CD14-positive monocyte (primary cell): ENCODE data around the gene EEIG1. TPM values are rescaled to one million over a fixed set of nuclear protein-coding genes. Genes with fewer than 3 reads are reported as not detected.

Experiments used
- DNase-seq, 3 donors: peaks; one replicate each; pipeline ENCODE4 v3.0.0-alpha.2; 2011 to 2022
- H2AFZ ChIP-seq: 2 replicates; pipeline ENCODE4 v1.6.0; 2012; ENCODE audit warnings: mild to moderate bottlenecking, low read depth, low read length, inconsistent platforms; ENCODE audit not compliant: insufficient read depth, poor library complexity, severe bottlenecking
- H3K27ac ChIP-seq, 2 donors: 1 replicate in 1 of 2; 2 replicates in 1 of 2; pipeline ENCODE4 v1.5.1; 2012 to 2013; ENCODE audit warnings: low read length in 2 of 2, control low read depth in 1 of 2, inconsistent platforms in 1 of 2, low read depth in 1 of 2, mild to moderate bottlenecking in 1 of 2
- H3K27me3 ChIP-seq, 2 donors: one replicate each; pipeline versions ENCODE4 v1.6.0 to v1.6.1; 2011 to 2013; ENCODE audit warnings: low read length in 2 of 2; ENCODE audit not compliant: control insufficient read depth in 2 of 2, insufficient read depth in 2 of 2
- H3K36me3 ChIP-seq, 2 donors: replicated peaks in 1 of 2; 1 replicate in 1 of 2; 2 replicates in 1 of 2; pipeline versions ENCODE4 v1.5.1 to v1.6.1; 2012 to 2013; ENCODE audit warnings: low read length in 2 of 2, control low read depth in 1 of 2, inconsistent platforms in 1 of 2, mild to moderate bottlenecking in 1 of 2; ENCODE audit not compliant: insufficient read depth in 2 of 2, control insufficient read depth in 1 of 2
- H3K4me1 ChIP-seq, 2 donors: 1 replicate in 1 of 2; 2 replicates in 1 of 2; pipeline versions ENCODE4 v1.5.1 to v1.6.1; 2012 to 2013; ENCODE audit warnings: low read length in 2 of 2, control low read depth in 1 of 2, inconsistent platforms in 1 of 2, mild to moderate bottlenecking in 1 of 2, moderate library complexity in 1 of 2; ENCODE audit not compliant: insufficient read depth in 2 of 2, control insufficient read depth in 1 of 2
- H3K4me2 ChIP-seq: replicated peaks from 2 replicates; pipeline ENCODE3; 2012; ENCODE audit warnings: low read length, moderate library complexity, mild to moderate bottlenecking; ENCODE audit not compliant: poor library complexity, severe bottlenecking; ENCODE audit errors: extremely low read depth
- H3K4me3 ChIP-seq, 3 experiments: fragments of 200-600 bp in 1 of 3; sonication (generic) in 1 of 3; replicated peaks in 1 of 3; 1 replicate in 2 of 3; 2 replicates in 1 of 3; pipeline ENCODE4 v1.5.1; 2011 to 2013; ENCODE audit warnings: low read length in 3 of 3, mild to moderate bottlenecking in 3 of 3, control low read depth in 2 of 3, low read depth in 2 of 3, inconsistent platforms in 1 of 3, moderate library complexity in 1 of 3
- H3K79me2 ChIP-seq: 2 replicates; pipeline ENCODE4 v1.6.0; 2012; ENCODE audit warnings: mild to moderate bottlenecking, control low read depth, inconsistent platforms, low read length, moderate library complexity; ENCODE audit not compliant: insufficient read depth
- H3K9ac ChIP-seq: 2 replicates; pipeline ENCODE4 v1.6.0; 2017; ENCODE audit warnings: low read length, mild to moderate bottlenecking; ENCODE audit not compliant: insufficient read depth, poor library complexity, severe bottlenecking
- H3K9me3 ChIP-seq, 2 donors: replicated peaks in 1 of 2; 1 replicate in 1 of 2; 2 replicates in 1 of 2; pipeline versions ENCODE4 v1.5.1 to v1.6.1; 2012 to 2013; ENCODE audit warnings: low read length in 2 of 2, control low read depth in 1 of 2; ENCODE audit not compliant: control insufficient read depth in 1 of 2, insufficient read depth in 1 of 2
- H4K20me1 ChIP-seq: 2 replicates; pipeline ENCODE4 v1.6.0; 2012; ENCODE audit warnings: mild to moderate bottlenecking, low read length, control low read depth, moderate library complexity; ENCODE audit not compliant: insufficient read depth
- H3K27ac Mint-ChIP-seq, 7 donors: one replicate each; pipeline ENCODE4 v1.8.0; 2020; ENCODE audit warnings: mild to moderate bottlenecking in 7 of 7, mixed read lengths in 7 of 7, moderate library complexity in 6 of 7, inconsistent platforms in 2 of 7
- H3K27me3 Mint-ChIP-seq, 3 donors: one replicate each; pipeline ENCODE4 v1.8.0; 2021 to 2022; ENCODE audit warnings: low read depth in 3 of 3, mild to moderate bottlenecking in 3 of 3, mixed read lengths in 3 of 3, moderate library complexity in 3 of 3, inconsistent platforms in 1 of 3
- H3K36me3 Mint-ChIP-seq, 2 donors: one replicate each; pipeline ENCODE4 v1.8.0; 2020; ENCODE audit warnings: mixed read lengths in 2 of 2, inconsistent platforms in 1 of 2, mild to moderate bottlenecking in 1 of 2
- H3K4me1 Mint-ChIP-seq: one replicate; pipeline ENCODE4 v1.8.0; 2020; ENCODE audit warnings: mild to moderate bottlenecking, mixed read lengths
- H3K4me3 Mint-ChIP-seq, 2 donors: one replicate each; pipeline ENCODE4 v1.8.0; 2020; ENCODE audit warnings: mild to moderate bottlenecking in 2 of 2, mixed read lengths in 2 of 2, moderate library complexity in 1 of 2
- H3K9me3 Mint-ChIP-seq, 7 donors: one replicate each; pipeline ENCODE4 v1.8.0; 2020 to 2022; ENCODE audit warnings: mixed read lengths in 7 of 7, mild to moderate bottlenecking in 6 of 7, moderate library complexity in 6 of 7, inconsistent platforms in 2 of 7
- CTCF ChIP-seq: fragments of 200-600 bp; IDR thresholded peaks from one replicate; pipeline ENCODE4 v1.8.0; 2022; ENCODE audit warnings: antibody characterized with exemption, mild to moderate bottlenecking
- WGBS: methylation state at CpG from one replicate; pipeline ENCODE4 v1.1.5; 2013; ENCODE audit warnings: missing lambda C conversion rate; ENCODE audit not compliant: insufficient coverage; 5-methylcytosine and 5-hydroxymethylcytosine counted together
- intact Hi-C, 2 donors: fragments of 100-400 bp; cut with micrococcal nuclease; formaldehyde crosslinking; loops; one replicate each; pipeline versions ENCODE4 v1.15.0 to v1.15.1; 2023
- polyA plus RNA-seq, 3 donors: library from polyadenylated mRNA; depleted of rRNA in 1 of 3; unstranded in 2 of 3; stranded (reverse) in 1 of 3; fragments of 300-500 nt in 2 of 3; fragments of >200 nt in 1 of 3; fragmentation: Illumina TruSeq in 2 of 3; gene quantifications; 1 replicate in 2 of 3; 2 replicates in 1 of 3; pipeline ENCODE4 v1.2.3, GENCODE V29; 2012 to 2021

The EEIG1 gene
- polyA plus RNA-seq, 3 donors, result 0.86 to 2.3 (median 2.1) TPM

DNA sequence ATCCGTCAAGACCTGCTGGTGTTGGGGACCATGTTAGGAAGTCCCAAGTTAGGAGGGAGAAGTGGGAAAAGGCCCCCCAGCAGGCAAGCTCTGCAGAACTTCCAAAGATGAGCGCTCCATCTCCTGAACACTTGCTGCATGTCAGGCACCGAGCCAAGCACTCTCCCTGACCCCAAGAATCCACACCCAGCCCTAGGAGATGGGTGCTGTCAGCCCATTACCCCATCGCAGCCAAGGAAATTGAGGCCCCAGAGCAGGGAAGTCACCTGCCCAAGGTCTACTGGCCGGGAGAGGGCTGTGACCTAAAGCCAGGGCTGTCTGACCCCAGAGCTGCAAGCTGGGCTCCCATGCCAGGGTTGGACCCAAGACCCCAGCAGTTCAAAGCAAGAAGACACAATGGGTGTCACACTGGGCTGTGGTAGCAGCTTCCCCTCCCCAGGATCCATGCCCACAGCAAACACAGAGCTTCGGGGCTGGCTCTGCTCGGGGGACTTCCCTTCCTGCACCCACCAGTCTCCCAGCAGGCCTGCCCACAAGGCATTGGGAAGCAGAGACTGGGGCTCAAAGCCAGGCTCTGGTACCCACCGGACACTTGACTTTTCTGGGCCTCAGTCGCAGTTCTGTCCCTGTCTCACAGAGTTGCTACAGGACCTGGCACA is 13.5 kb downstream of the EEIG1 start:
- DNase-seq, result no peak
- no peak for TF ChIP-seq CTCF
- Histone ChIP-seq H3K27me3 (no peaks in the 10 kb centered on the region), H3K9me3 (no peaks in the 10 kb centered on the region), H3K79me2 (no peaks in the 10 kb centered on the region), H3K36me3 (no peaks in the 10 kb centered on the region), H3K4me1 (peaks cover 20 to 40% of the 10 kb centered on the region in 2 donors), H3K9ac (no peak overlapping the region), H4K20me1 (no peaks in the 10 kb centered on the region), H3K27ac (no peak overlapping the region), H3K4me2 (no peak overlapping the region), H3K4me3 (no peak overlapping the region), H2AFZ (no peak overlapping the region)
- WGBS, result 52% methylated on average over 7 of the region's 9 CpGs
- Mint-ChIP-seq H3K27me3 (peaks cover 2 to 7% (median 4%) of the 10 kb centered on the region in 3 donors), H3K27ac (peak overlapping the region in 1 of 7 donors; percentile 13), H3K4me1 (peaks cover 43% of the 10 kb centered on the region), H3K4me3 (no peak overlapping the region), H3K9me3 (peaks cover 0 to 2% (median 0%) of the 10 kb centered on the region in 7 donors), H3K36me3 (peaks cover 0 to 2% of the 10 kb centered on the region in 2 donors)
- intact Hi-C loops, result no loop called here

- Histone ChIP-seq H3K36me3 (no peaks in the 10 kb centered on the region), H4K20me1 (no peaks in the 10 kb centered on the region), H3K27ac (no peak overlapping the region), H2AFZ (no peak overlapping the region), H3K9ac (no peak overlapping the region), H3K27me3 (no peaks in the 10 kb centered on the region), H3K4me3 (no peak overlapping the region), H3K4me2 (no peak overlapping the region), H3K4me1 (peaks cover 13 to 33% of the 10 kb centered on the region in 2 donors), H3K79me2 (no peaks in the 10 kb centered on the region), H3K9me3 (no peaks in the 10 kb centered on the region)
- peaks cover 0 to 2% (median 0%) of the 10 kb centered on the region in 7 donors for H3K9me3 Mint-ChIP-seq
- H3K36me3 Mint-ChIP-seq, result peaks cover 0 to 2% of the 10 kb centered on the region in 2 donors
- no peak for TF ChIP-seq CTCF
- peaks cover 4 to 6% (median 5%) of the 10 kb centered on the region in 3 donors for H3K27me3 Mint-ChIP-seq
- intact Hi-C loops, result no loop called here
- WGBS, result 23% methylated on average over 5 of the region's 8 CpGs
- DNase-seq, result no peak
- H3K4me3 Mint-ChIP-seq, result no peak overlapping the region
- no peak overlapping the region for H3K27ac Mint-ChIP-seq
- peaks cover 38% of the 10 kb centered on the region for H3K4me1 Mint-ChIP-seq
Measured at GRCh38 chr9:127966416-127967150, 14.2 kb downstream of the EEIG1 start.
